Subcutaneous adipose tissue (tissue), 4 donors: ENCODE measurements around the gene CMIP. TPM values are rescaled to one million over a fixed set of nuclear protein-coding genes. Genes with fewer than 3 reads are reported as not detected.

ENCODE experiments used
- CTCF ChIP-seq: fragments of 450-650 bp; IDR thresholded peaks from one replicate; pipeline ENCODE4 v1.5.1; 2016; ENCODE audit warnings: low read depth, mild to moderate bottlenecking, control low read depth, antibody characterized with exemption, moderate library complexity
- total RNA-seq, 4 donors: library from RNA; depleted of rRNA; stranded (reverse); fragments of >200 nt; gene quantifications; one replicate each; pipeline ENCODE4 v1.1.0, GENCODE V29; 2016

The CMIP gene
- total RNA-seq, 4 donors from 2014 or later, result 19.9 to 40.3 (median 26.0) TPM

DNA sequence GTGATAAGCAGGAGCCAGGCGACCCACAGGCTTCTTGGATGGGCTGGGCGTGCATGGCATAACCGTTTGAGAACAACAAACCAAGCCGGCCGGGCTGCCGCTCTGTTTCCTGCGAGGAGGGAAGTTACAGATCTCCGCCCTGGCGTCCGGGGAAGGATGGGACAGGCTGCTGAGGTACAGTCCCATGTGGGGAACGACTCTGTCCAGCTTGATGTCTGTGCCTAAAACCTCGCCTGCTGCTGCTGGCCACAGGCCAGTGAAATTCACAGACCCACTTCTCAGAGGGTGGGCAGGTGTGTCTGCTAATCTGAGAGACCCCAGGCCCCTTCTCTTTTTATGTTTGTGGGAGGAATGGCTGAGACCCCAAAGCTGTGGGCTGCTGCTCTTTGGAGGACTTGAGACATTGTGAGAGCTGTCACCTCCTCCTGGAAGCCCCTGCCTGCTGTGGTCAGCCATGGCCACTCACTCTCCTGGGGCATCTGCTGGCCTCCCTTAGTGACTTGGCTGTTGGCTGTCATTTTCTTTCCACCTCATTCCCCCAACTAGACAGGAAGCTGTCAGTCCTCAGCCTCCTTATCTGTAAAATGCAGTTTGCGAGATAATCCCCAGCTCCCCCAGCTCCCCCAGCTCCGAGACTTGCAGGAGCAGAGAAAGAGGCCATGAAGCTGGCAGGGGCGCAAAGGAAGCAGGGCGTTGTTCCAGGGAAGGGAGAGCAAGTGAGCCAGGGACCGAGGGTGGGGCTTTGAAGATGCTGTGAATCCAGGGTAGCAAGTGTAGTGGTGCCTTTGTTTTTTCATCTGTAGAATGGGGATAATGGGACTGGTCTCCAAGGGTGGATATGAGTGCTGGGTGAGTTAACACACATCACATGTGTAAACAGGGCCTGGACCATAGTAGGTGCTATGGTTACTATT lies 51.0 kb downstream of the CMIP start:
- TF ChIP-seq CTCF, result no peak

GRCh38 chr16:81496321-81496720 lies 51.7 kb downstream of the CMIP start:
- no peak for TF ChIP-seq CTCF

DNA sequence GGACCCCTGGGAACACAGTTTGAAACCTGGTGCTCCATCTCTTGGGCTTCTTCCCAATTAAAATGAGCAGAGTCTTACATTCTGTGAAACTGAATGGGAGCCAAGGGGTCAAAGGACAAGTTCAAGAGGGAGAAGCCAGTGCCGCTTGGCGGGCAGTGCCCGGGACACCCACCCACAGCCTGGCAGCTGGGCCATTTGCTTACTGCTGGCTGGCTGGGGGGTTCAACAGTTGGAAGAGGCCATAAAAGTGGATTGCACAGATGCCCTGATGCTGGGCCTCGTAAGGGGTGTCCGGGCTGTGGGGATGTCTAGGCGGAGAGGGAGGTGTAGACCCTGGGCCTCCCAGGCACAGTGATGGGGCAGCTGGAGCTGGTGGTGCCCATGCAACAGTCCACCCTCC lies 52.1 kb downstream of the CMIP start:
- TF ChIP-seq CTCF, result no peak

GRCh38 chr16:81497690-81498089 lies 53.1 kb downstream of the CMIP start:
- no peak for TF ChIP-seq CTCF

DNA sequence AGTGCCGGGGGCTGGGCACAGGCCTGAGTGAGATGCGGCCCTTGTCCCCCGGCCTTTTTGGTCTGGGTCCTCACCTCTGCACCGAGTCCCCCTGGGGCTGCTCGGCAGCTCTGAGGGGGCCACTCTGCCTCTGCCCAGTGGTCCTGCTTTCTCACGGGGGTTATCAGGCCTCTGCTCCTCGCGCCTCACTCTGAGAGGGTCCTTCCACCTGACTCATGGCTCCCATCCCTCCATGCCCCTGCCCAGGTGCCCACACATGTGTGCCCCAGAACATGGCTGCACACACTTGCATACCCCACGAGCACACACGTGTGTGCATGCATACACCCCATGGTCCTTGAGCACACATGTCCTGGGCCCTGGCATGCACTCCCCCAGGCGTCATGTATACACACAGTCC lies 53.7 kb downstream of the CMIP start:
- TF ChIP-seq CTCF, result no peak

DNA sequence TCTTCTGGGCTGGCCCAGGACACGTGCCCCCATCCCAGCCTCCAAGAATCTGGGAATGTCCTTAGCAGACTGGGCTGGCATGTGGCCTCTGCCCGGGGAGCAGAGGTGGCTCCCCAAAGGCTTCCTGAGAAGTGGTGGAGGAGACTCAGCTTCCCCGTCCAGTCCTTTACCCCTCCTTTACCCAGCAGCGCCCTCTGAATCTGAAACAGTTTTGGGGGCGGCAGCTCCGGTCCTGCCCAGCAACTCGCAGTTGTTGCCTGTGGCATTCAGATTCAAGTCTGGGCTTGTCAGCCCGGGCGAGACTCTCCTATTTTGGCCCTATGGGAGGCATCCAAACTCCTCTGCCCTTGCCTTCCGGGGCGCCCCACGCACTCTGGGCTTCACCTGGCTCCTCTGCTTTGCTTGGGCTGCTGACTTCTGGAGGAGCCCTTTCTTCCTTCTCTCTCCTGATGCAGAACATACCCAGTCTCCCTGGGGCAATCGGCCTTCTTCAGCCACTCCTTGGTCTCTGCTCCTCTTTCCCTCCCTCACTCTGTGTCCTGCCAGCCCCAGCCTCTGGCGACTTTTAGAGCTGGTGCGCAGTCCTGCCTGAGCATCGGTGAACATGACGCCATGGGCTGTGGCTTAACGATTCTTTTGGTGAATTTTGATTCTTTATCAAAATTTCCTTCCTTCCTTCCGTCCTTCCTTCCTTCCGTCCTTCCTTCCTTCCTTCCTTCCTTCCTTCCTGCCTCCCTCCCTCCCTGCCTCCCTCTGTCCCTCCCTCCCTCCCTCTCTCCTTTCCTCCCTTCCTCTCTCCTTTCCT lies 55.2 kb downstream of the CMIP start:
- TF ChIP-seq CTCF, result no peak
